NCI-H82 treated with DMSO at 0.1 percent for 48 hours (cell line): Measurements from ENCODE around the gene RNF212.

Experiments used
- DNase-seq: peaks from one replicate; lab custom pipeline; 2025; ENCODE audit not compliant: unreplicated experiment; lab: John Stamatoyannopoulos, UW

RNF212 gene

GRCh38 chr4:1090465-1091440 lies 22.6 kb downstream of the RNF212 start:
- DNase-seq: no peak

GRCh38 chr4:1090036-1090435 lies 23.3 kb downstream of the RNF212 start:
- DNase-seq: no peak

- DNase-seq: no peak
Measured at GRCh38 chr4:1087371-1087770, 26.0 kb downstream of the RNF212 start.

GRCh38 chr4:1086011-1086410 lies 27.4 kb downstream of the RNF212 start:
- no peak for DNase-seq

- no peak for DNase-seq
Measured at GRCh38 chr4:1085404-1085799, 28.0 kb downstream of the RNF212 start.

- DNase-seq: no peak
Measured at GRCh38 chr4:1084796-1085403, 28.5 kb downstream of the RNF212 start.

- DNase-seq: no peak
Measured at GRCh38 chr4:1084394-1084793, 29.0 kb downstream of the RNF212 start.

GRCh38 chr4:1082215-1083182 lies 30.9 kb downstream of the RNF212 start:
- DNase-seq: no peak

- DNase-seq: no peak
Measured at GRCh38 chr4:1081689-1082040, 31.7 kb downstream of the RNF212 start.

GRCh38 chr4:1080961-1081688 lies 32.2 kb downstream of the RNF212 start:
- DNase-seq: no peak

GRCh38 chr4:1080432-1080831 lies 32.9 kb downstream of the RNF212 start:
- DNase-seq: no peak

- no peak for DNase-seq
Measured at GRCh38 chr4:1079711-1080265, 33.6 kb downstream of the RNF212 start.

- no peak for DNase-seq
Measured at GRCh38 chr4:1078490-1078889, 34.9 kb downstream of the RNF212 start.

- DNase-seq: no peak
Measured at GRCh38 chr4:1077711-1078477, 35.5 kb downstream of the RNF212 start.

- no peak for DNase-seq
Measured at GRCh38 chr4:1075809-1076699, 37.3 kb downstream of the RNF212 start.

- DNase-seq: no peak
Measured at GRCh38 chr4:1075225-1075624, 38.1 kb downstream of the RNF212 start.

GRCh38 chr4:1074077-1074476 lies 39.3 kb downstream of the RNF212 start:
- DNase-seq: no peak

GRCh38 chr4:1072830-1073446 lies 40.4 kb downstream of the RNF212 start:
- no peak for DNase-seq
